H4 (cell line): ENCODE results near the gene ZCCHC7. TPM values are rescaled to one million over a fixed set of nuclear protein-coding genes. Genes with fewer than 3 reads are reported as not detected.

Experiments
- DNase-seq: peaks from one replicate; pipeline ENCODE4 v3.0.0-alpha.2; 2015; ENCODE audit warnings: low spot score
- total RNA-seq: library from RNA; depleted of rRNA; stranded (reverse); fragments of >200 nt; shearing (Covaris generic); gene quantifications from 2 replicates; pipeline ENCODE4 v1.2.3, GENCODE V29; 2014

Gene ZCCHC7
- total RNA-seq, 1 experiment from 2014 or later = 13.3 TPM

- no peak for DNase-seq
These were observed 89.3 kb downstream of the ZCCHC7 start for GRCh38 chr9:37209431-37210386.

GRCh38 chr9:37210737-37211523, 90.6 kb downstream of the ZCCHC7 start:
- no peak for DNase-seq

GRCh38 chr9:37212435-37212834, 92.1 kb downstream of the ZCCHC7 start:
- DNase-seq = no peak

GRCh38 chr9:37215381-37215780, 95.0 kb downstream of the ZCCHC7 start:
- DNase-seq = no peak

- no peak for DNase-seq
These were observed 95.5 kb downstream of the ZCCHC7 start for GRCh38 chr9:37215830-37216229.

GRCh38 chr9:37217161-37217560, 96.8 kb downstream of the ZCCHC7 start:
- no peak for DNase-seq

GRCh38 chr9:37218800-37219425, 98.5 kb downstream of the ZCCHC7 start:
- DNase-seq = no peak

GRCh38 chr9:37220971-37221370, 100.6 kb downstream of the ZCCHC7 start:
- DNase-seq = no peak

- no peak for DNase-seq
These were observed 101.2 kb downstream of the ZCCHC7 start for GRCh38 chr9:37221489-37222106.

- no peak for DNase-seq
These were observed 109.1 kb downstream of the ZCCHC7 start for GRCh38 chr9:37229455-37229854.

- DNase-seq = peak; percentile 41
These were observed 109.6 kb downstream of the ZCCHC7 start for GRCh38 chr9:37229882-37230482.

GRCh38 chr9:37236822-37237221, 116.4 kb downstream of the ZCCHC7 start:
- no peak for DNase-seq

GRCh38 chr9:37238122-37238521, 117.7 kb downstream of the ZCCHC7 start:
- DNase-seq = no peak

GRCh38 chr9:37239224-37239859, 119.0 kb downstream of the ZCCHC7 start:
- DNase-seq = no peak

- DNase-seq = no peak
These were observed 119.5 kb downstream of the ZCCHC7 start for GRCh38 chr9:37239921-37240320.

- DNase-seq = no peak
These were observed 121.0 kb downstream of the ZCCHC7 start for GRCh38 chr9:37241340-37241739.

GRCh38 chr9:37242089-37242488, 121.7 kb downstream of the ZCCHC7 start:
- no peak for DNase-seq

GRCh38 chr9:37243588-37244345, 123.4 kb downstream of the ZCCHC7 start:
- DNase-seq = no peak

GRCh38 chr9:37246826-37247225, 126.5 kb downstream of the ZCCHC7 start:
- no peak for DNase-seq

GRCh38 chr9:37248651-37249163, 128.3 kb downstream of the ZCCHC7 start:
- DNase-seq = no peak
